Tibial nerve (tissue), 4 donors: ENCODE results near the gene ZNF18. TPM values are rescaled to one million over a fixed set of nuclear protein-coding genes. Genes with fewer than 3 reads are reported as not detected.

Experiments used
- DNase-seq, 2 donors: peaks; one replicate each; pipeline ENCODE4 v3.0.0-alpha.2; 2019; ENCODE audit warnings: low spot score in 2 of 2
- H3K27ac ChIP-seq, 4 donors: fragments of 200-600 bp; sonication (generic) in 3 of 4; one replicate each; pipeline ENCODE4 v1.5.1; 2017 to 2019; ENCODE audit warnings: mild to moderate bottlenecking in 1 of 4
- H3K27me3 ChIP-seq, 2 donors: fragments of 200-600 bp; sonication (generic) in 1 of 2; one replicate each; pipeline versions ENCODE4 v1.5.1 to v1.6.0; 2017 to 2019
- H3K36me3 ChIP-seq, 3 donors: fragments of 200-600 bp; sonication (generic); one replicate each; pipeline ENCODE4 v1.5.1; 2018 to 2019
- H3K4me1 ChIP-seq, 4 donors: fragments of 200-600 bp; sonication (generic) in 3 of 4; one replicate each; pipeline ENCODE4 v1.5.1; 2017 to 2019
- H3K4me3 ChIP-seq, 4 donors: fragments of 200-600 bp; sonication (generic) in 3 of 4; one replicate each; pipeline ENCODE4 v1.5.1; 2017 to 2019; ENCODE audit warnings: mild to moderate bottlenecking in 1 of 4, moderate library complexity in 1 of 4
- H3K9me3 ChIP-seq, 4 donors: fragments of 200-600 bp; sonication (generic) in 3 of 4; one replicate each; pipeline ENCODE4 v1.5.1; 2017 to 2019
- CTCF ChIP-seq, 5 experiments: fragments of 200-600 bp in 3 of 5; fragments of 450-650 bp in 2 of 5; sonication (generic) in 3 of 5; IDR thresholded peaks; one replicate each; pipeline ENCODE4 v1.5.1; 2016 to 2019; ENCODE audit warnings: antibody characterized with exemption in 5 of 5, mild to moderate bottlenecking in 3 of 5, moderate library complexity in 2 of 5
- EP300 ChIP-seq, 2 donors: sonication (generic); formaldehyde crosslinking; IDR thresholded peaks; one replicate each; pipeline ENCODE4 v1.6.1; 2017; ENCODE audit warnings: antibody characterized with exemption in 2 of 2, mild to moderate bottlenecking in 1 of 2
- POLR2A ChIP-seq, 2 donors: fragments of 450-650 bp; IDR thresholded peaks; one replicate each; pipeline ENCODE4 v1.6.1; 2017; ENCODE audit warnings: antibody characterized with exemption in 2 of 2, mild to moderate bottlenecking in 2 of 2, moderate library complexity in 2 of 2
- WGBS, 2 donors: methylation state at CpG; one replicate each; pipeline ENCODE4 v1.1.5; 2018; 5-methylcytosine and 5-hydroxymethylcytosine counted together
- total RNA-seq, 4 donors: library from RNA; depleted of rRNA; stranded (reverse); fragments of >200 nt; gene quantifications; one replicate each; pipeline ENCODE4 v1.1.0, GENCODE V29; 2016

ZNF18 gene
- total RNA-seq, 4 donors from 2014 or later = 9.2 to 18.4 (median 12.9) TPM

- Histone ChIP-seq H3K36me3 (no peaks in the 10 kb centered on the region), H3K9me3 (no peaks in the 10 kb centered on the region), H3K27me3 (no peaks in the 10 kb centered on the region), H3K27ac (no peak overlapping the region), H3K4me3 (no peak overlapping the region), H3K4me1 (peaks cover 0 to 19% (median 3%) of the 10 kb centered on the region in 4 donors)
- DNase-seq = no peak
- 87 to 90% methylated on average over 3 of the region's 3 CpGs for WGBS, 2 donors
- no peak for TF ChIP-seq EP300 (IDR thresholded peaks at IDR 0.05)
- no peak for TF ChIP-seq CTCF (IDR thresholded peaks at IDR 0.05)
- no peak for TF ChIP-seq POLR2A (IDR thresholded peaks at IDR 0.05)
Observed at GRCh38 chr17:12040478-12040877, 43.2 kb upstream of the ZNF18 start.

- peaks cover 0 to 7% (median 0%) of the 10 kb centered on the region in 3 donors for H3K36me3 ChIP-seq
- H3K27me3 ChIP-seq = no peaks in the 10 kb centered on the region
- DNase-seq = no peak
- no peak overlapping the region for H3K27ac ChIP-seq
- H3K9me3 ChIP-seq = no peaks in the 10 kb centered on the region
- H3K4me3 ChIP-seq = no peak overlapping the region
- peaks cover 0 to 13% (median 3%) of the 10 kb centered on the region in 4 donors for H3K4me1 ChIP-seq
- TF ChIP-seq EP300 (IDR thresholded peaks at IDR 0.05) (no peak), CTCF (IDR thresholded peaks at IDR 0.05) (no peak), POLR2A (IDR thresholded peaks at IDR 0.05) (no peak)
- WGBS, 2 donors = 47 to 50% methylated on average over 2 of the region's 2 CpGs
Observed at GRCh38 chr17:12037970-12038369, 40.7 kb upstream of the ZNF18 start.

GRCh38 chr17:12035673-12036072 is 38.4 kb upstream of the ZNF18 start:
- no peak overlapping the region for H3K27ac ChIP-seq
- TF ChIP-seq CTCF (IDR thresholded peaks at IDR 0.05) (no peak), EP300 (IDR thresholded peaks at IDR 0.05) (no peak), POLR2A (IDR thresholded peaks at IDR 0.05) (no peak)
- WGBS, 2 donors = 94 to 96% methylated on average over 1 of the region's 1 CpG
- no peaks in the 10 kb centered on the region for H3K9me3 ChIP-seq
- H3K36me3 ChIP-seq = peaks cover 0 to 7% (median 0%) of the 10 kb centered on the region in 3 donors
- peaks cover 0 to 5% (median 0%) of the 10 kb centered on the region in 4 donors for H3K4me1 ChIP-seq
- DNase-seq = no peak
- H3K4me3 ChIP-seq = no peak overlapping the region
- no peaks in the 10 kb centered on the region for H3K27me3 ChIP-seq

- Histone ChIP-seq H3K4me3 (no peak overlapping the region), H3K4me1 (no peaks in the 10 kb centered on the region), H3K9me3 (no peaks in the 10 kb centered on the region), H3K36me3 (peaks cover 0 to 7% (median 0%) of the 10 kb centered on the region in 3 donors), H3K27me3 (no peaks in the 10 kb centered on the region), H3K27ac (no peak overlapping the region)
- no peak for TF ChIP-seq POLR2A (IDR thresholded peaks at IDR 0.05)
- TF ChIP-seq CTCF (IDR thresholded peaks at IDR 0.05) = no peak
- no peak for TF ChIP-seq EP300 (IDR thresholded peaks at IDR 0.05)
- WGBS, 2 donors = 91 to 94% methylated on average over 4 of the region's 4 CpGs
- no peak for DNase-seq
Observed at GRCh38 chr17:12034538-12034937, 37.3 kb upstream of the ZNF18 start.

- peaks cover 0 to 21% (median 0%) of the 10 kb centered on the region in 4 donors for H3K4me1 ChIP-seq
- DNase-seq = no peak
- H3K27me3 ChIP-seq = no peaks in the 10 kb centered on the region
- TF ChIP-seq EP300 (IDR thresholded peaks at IDR 0.05) (no peak), POLR2A (IDR thresholded peaks at IDR 0.05) (no peak), CTCF (IDR thresholded peaks at IDR 0.05) (no peak)
- 77 to 79% methylated on average over 2 of the region's 2 CpGs for WGBS, 2 donors
- no peaks in the 10 kb centered on the region for H3K9me3 ChIP-seq
- no peak overlapping the region for H3K27ac ChIP-seq
- no peak overlapping the region for H3K4me3 ChIP-seq
- no peaks in the 10 kb centered on the region for H3K36me3 ChIP-seq
Observed at GRCh38 chr17:12028611-12029010, 31.3 kb upstream of the ZNF18 start.
